ENCODE data around the gene IREB2. TPM values are rescaled to one million over a fixed set of nuclear protein-coding genes. Genes with fewer than 3 reads are reported as not detected.

IREB2 gene
- total RNA-seq, 4 donors from 2014 or later = 25.6 to 87.5 (median 48.6) TPM

- Histone ChIP-seq H3K4me1 (peaks cover 40% of the 10 kb centered on the region), H3K27me3 (no peaks in the 10 kb centered on the region), H3K4me3 (no peak overlapping the region), H3K9me3 (no peaks in the 10 kb centered on the region), H3K27ac (no peak overlapping the region), H3K36me3 (peaks cover 29% of the 10 kb centered on the region)
- WGBS = 30% methylated on average over 3 of the region's 3 CpGs
- no peak for DNase-seq (ENCODE audit: low spot score in 2 of 2)
- TF ChIP-seq POLR2AphosphoS5 (IDR thresholded peaks at IDR 0.05) (no peak), EP300 (IDR thresholded peaks at IDR 0.05) (no peak), CTCF (IDR thresholded peaks at IDR 0.05) (no peak)
Measured at GRCh38 chr15:78461171-78461888, 23.3 kb downstream of the IREB2 start.

- Histone ChIP-seq H3K4me1 (no peaks in the 10 kb centered on the region), H3K27ac (no peak overlapping the region), H3K36me3 (peaks cover 92% of the 10 kb centered on the region), H3K27me3 (no peaks in the 10 kb centered on the region), H3K9me3 (no peaks in the 10 kb centered on the region), H3K4me3 (no peak overlapping the region)
- DNase-seq (ENCODE audit: low spot score in 2 of 2) = no peak
- no peak for TF ChIP-seq CTCF (IDR thresholded peaks at IDR 0.05)
- TF ChIP-seq EP300 (IDR thresholded peaks at IDR 0.05) = no peak
- TF ChIP-seq POLR2A (IDR thresholded peaks at IDR 0.05) = no peak
- no peak for TF ChIP-seq POLR2AphosphoS5 (IDR thresholded peaks at IDR 0.05)
- whole genome bisulfite sequencing = 95% methylated on average over 1 of the region's 1 CpG
Measured at GRCh38 chr15:78469031-78469430, 31.0 kb downstream of the IREB2 start.

GRCh38 chr15:78477295-78477694, 39.3 kb downstream of the IREB2 start:
- Histone ChIP-seq H3K36me3 (peaks cover 71% of the 10 kb centered on the region), H3K27me3 (no peaks in the 10 kb centered on the region), H3K9me3 (no peaks in the 10 kb centered on the region), H3K4me1 (no peaks in the 10 kb centered on the region), H3K4me3 (no peak overlapping the region), H3K27ac (no peak overlapping the region)
- no peak for DNase-seq (ENCODE audit: low spot score in 2 of 2)
- TF ChIP-seq POLR2A (IDR thresholded peaks at IDR 0.05) = no peak
- no peak for TF ChIP-seq POLR2AphosphoS5 (IDR thresholded peaks at IDR 0.05)
- TF ChIP-seq CTCF (IDR thresholded peaks at IDR 0.05) = no peak
- no peak for TF ChIP-seq EP300 (IDR thresholded peaks at IDR 0.05)
- WGBS = 72% methylated on average over 5 of the region's 5 CpGs

- H3K36me3 ChIP-seq = peaks cover 69% of the 10 kb centered on the region
- TF ChIP-seq EP300 (IDR thresholded peaks at IDR 0.05) (no peak), POLR2A (IDR thresholded peaks at IDR 0.05) (no peak), POLR2AphosphoS5 (IDR thresholded peaks at IDR 0.05) (no peak), CTCF (IDR thresholded peaks at IDR 0.05) (no peak)
- H3K4me3 ChIP-seq = no peak overlapping the region
- DNase-seq (ENCODE audit: low spot score in 2 of 2) = no peak
- 96% methylated on average over 3 of the region's 3 CpGs for WGBS
- H3K4me1 ChIP-seq = no peaks in the 10 kb centered on the region
- H3K27ac ChIP-seq = no peak overlapping the region
- no peaks in the 10 kb centered on the region for H3K9me3 ChIP-seq
- no peaks in the 10 kb centered on the region for H3K27me3 ChIP-seq
Measured at GRCh38 chr15:78479650-78480049, 41.6 kb downstream of the IREB2 start.

GRCh38 chr15:78481917-78482316, 43.9 kb downstream of the IREB2 start:
- H3K4me1 ChIP-seq = no peaks in the 10 kb centered on the region
- no peak overlapping the region for H3K27ac ChIP-seq
- H3K27me3 ChIP-seq = no peaks in the 10 kb centered on the region
- TF ChIP-seq CTCF (IDR thresholded peaks at IDR 0.05) = no peak
- TF ChIP-seq POLR2A (IDR thresholded peaks at IDR 0.05) = no peak
- no peak for TF ChIP-seq EP300 (IDR thresholded peaks at IDR 0.05)
- TF ChIP-seq POLR2AphosphoS5 (IDR thresholded peaks at IDR 0.05) = no peak
- 92% methylated on average over 7 of the region's 7 CpGs for WGBS
- no peak for DNase-seq (ENCODE audit: low spot score in 2 of 2)
- H3K9me3 ChIP-seq = no peaks in the 10 kb centered on the region
- H3K36me3 ChIP-seq = peaks cover 75% of the 10 kb centered on the region
- no peak overlapping the region for H3K4me3 ChIP-seq

Measured in suprapubic skin (tissue), 4 donors.